HepG2 (cell line): Measurements from ENCODE around the gene ARHGAP4. TPM values are rescaled to one million over a fixed set of nuclear protein-coding genes. Genes with fewer than 3 reads are reported as not detected.
A peak's percentile ranks its signal among the peaks of the same experiment; 100 is the strongest.

ENCODE experiments used
- NONO ChIP-seq, 2 experiments: fragments of 450-650 bp in 1 of 2; sonication (generic) in 1 of 2; formaldehyde crosslinking in 1 of 2; IDR thresholded peaks in 1 of 2; conservative IDR thresholded peaks in 1 of 2; 2 replicates each; pipeline versions ENCODE4 v1.6.1 to v1.8.0; 2017 to 2022; ENCODE audit warnings: mild to moderate bottlenecking in 1 of 2, missing genetic modification reagents in 1 of 2, moderate library complexity in 1 of 2
- SP1 ChIP-seq, 2 experiments: fragments of 450-650 bp in 1 of 2; sonication (generic) in 1 of 2; formaldehyde crosslinking in 1 of 2; IDR thresholded peaks; 2 replicates each; pipeline versions ENCODE4 v1.4.0 to v1.6.1; 2016 to 2020; ENCODE audit warnings: missing genetic modification reagents in 1 of 2
- TBX2 ChIP-seq: sonication (generic); formaldehyde crosslinking; IDR thresholded peaks from 2 replicates; pipeline ENCODE4 v1.5.0; 2020; ENCODE audit warnings: missing genetic modification reagents, mild to moderate bottlenecking, borderline replicate concordance
- THAP9 ChIP-seq: sonication (generic); formaldehyde crosslinking; IDR thresholded peaks from 2 replicates; pipeline ENCODE4; 2020; ENCODE audit warnings: missing genetic modification reagents, mild to moderate bottlenecking, borderline replicate concordance
- ZBTB2 ChIP-seq: sonication (generic); formaldehyde crosslinking; IDR thresholded peaks from 2 replicates; pipeline ENCODE4 v1.8.0; 2022; ENCODE audit warnings: low read depth, missing genetic modification reagents
- ZNF451 ChIP-seq: sonication (generic); formaldehyde crosslinking; IDR thresholded peaks from 2 replicates; pipeline ENCODE4 v1.5.0; 2020; ENCODE audit warnings: mild to moderate bottlenecking, missing genetic modification reagents
- polyA plus RNA-seq, 8 experiments: library from polyadenylated mRNA; depleted of rRNA in 3 of 8; stranded (reverse) in 7 of 8; unstranded in 1 of 8; fragments of >200 nt; fragmentation: Illumina TruSeq in 4 of 8; extraction: Trizol in 4 of 8; gene quantifications; 2 replicates each; pipeline versions ENCODE4 v1.2.1 to v1.2.3, GENCODE V29; 2011 to 2016; ENCODE audit warnings: low read depth in 4 of 8, missing spikeins in 1 of 8, mixed read lengths in 1 of 8; ENCODE audit not compliant: insufficient read depth in 1 of 8
- total RNA-seq, 5 experiments: library from RNA; depleted of rRNA; stranded (reverse); fragments of >200 nt; fragmentation: Illumina TruSeq; extraction: Trizol; gene quantifications; 2 replicates each; pipeline ENCODE4 v1.2.3, GENCODE V29; 2016; ENCODE audit warnings: low read depth in 1 of 5
- TF ChIP-seq, protein P1 (sequence below): sonication (generic); formaldehyde crosslinking; IDR thresholded peaks from 2 replicates; pipeline ENCODE4 v1.4.0; 2020; ENCODE audit warnings: missing genetic modification reagents

Gene ARHGAP4
- total and polyA plus RNA-seq, 2 of the 13 experiments (the other 11 are each of a cell fraction or from before 2014, with no cell fraction given), result 0.57 to 0.64 TPM

DNA sequence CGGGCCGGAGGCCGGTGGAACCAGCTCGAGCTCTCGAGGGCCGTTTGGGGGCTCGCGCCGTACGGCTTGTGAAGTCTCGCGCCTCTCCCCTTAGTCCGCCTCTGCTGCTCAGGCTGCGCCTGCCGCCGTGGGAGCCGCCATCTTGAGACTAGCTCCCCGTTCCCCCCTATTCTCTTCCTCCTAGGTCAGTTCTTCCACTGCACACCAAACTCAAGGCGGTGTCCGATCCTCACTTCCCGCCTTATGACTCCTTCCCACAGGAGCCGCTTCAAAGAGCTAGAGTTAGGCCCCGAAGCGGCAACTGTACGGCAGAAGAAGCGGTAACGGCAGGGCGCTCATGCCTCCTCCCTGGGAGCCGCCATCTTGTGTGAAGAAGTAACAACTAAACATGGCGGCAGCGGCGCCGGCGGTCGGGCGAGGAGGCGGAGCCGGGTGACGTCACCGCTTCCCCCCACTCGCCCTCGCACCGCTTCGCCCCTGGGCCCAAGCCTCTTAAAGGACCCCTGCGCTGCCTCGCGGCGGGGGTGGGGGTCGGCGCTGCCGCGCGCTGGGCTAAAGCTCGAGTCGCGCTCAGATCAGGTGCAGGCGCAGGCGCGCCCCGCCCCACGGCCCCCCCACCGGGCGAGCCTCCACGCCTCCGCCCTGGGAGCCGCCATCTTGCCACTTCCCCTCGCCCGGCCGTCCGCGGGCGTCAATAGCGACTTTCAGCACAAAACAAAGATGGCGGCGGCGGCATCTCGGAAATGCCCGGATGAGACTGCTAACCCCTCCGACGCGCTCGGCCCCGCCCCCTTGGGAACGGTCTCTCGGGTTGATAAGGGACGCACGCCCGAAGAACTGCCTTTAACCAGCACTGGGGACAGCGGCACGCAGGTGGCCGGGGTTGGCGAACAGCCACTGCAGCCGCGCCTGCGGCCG lies 45.6 kb upstream of the ARHGAP4 start, which contains the start of gene HCFC1 (continued):
- TF ChIP-seq ZNF451 (CRISPR knock-in tag) (peak; percentile 42; the same call in 1 of the 2 replicates), THAP9 (CRISPR knock-in tag) (peak; percentile 99), TBX2 (CRISPR knock-in tag) (peak; percentile 22), SP1 (IDR thresholded peaks at IDR 0.05) (no peak), SP1 (CRISPR knock-in tag; IDR thresholded peaks at IDR 0.05) (0 out of 2 replicates have a peak, but pooled peaks have one; percentile 17), ZBTB2 (CRISPR knock-in tag) (peak; percentile 43), NONO (IDR thresholded peaks at IDR 0.05) (no peak), NONO (CRISPR knock-in tag; conservative IDR thresholded peaks at IDR 0.05) (peak; percentile 20; the same call in 1 of the 2 replicates)
- TF ChIP-seq, protein P1, sequence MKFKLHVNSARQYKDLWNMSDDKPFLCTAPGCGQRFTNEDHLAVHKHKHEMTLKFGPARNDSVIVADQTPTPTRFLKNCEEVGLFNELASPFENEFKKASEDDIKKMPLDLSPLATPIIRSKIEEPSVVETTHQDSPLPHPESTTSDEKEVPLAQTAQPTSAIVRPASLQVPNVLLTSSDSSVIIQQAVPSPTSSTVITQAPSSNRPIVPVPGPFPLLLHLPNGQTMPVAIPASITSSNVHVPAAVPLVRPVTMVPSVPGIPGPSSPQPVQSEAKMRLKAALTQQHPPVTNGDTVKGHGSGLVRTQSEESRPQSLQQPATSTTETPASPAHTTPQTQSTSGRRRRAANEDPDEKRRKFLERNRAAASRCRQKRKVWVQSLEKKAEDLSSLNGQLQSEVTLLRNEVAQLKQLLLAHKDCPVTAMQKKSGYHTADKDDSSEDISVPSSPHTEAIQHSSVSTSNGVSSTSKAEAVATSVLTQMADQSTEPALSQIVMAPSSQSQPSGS, result peak; percentile 32; the same call in 1 of the 2 replicates
